Parathyroid adenoma (tissue), 2 donors: ENCODE results near the gene ITGB7.
A peak's percentile ranks its signal among the peaks of the same experiment; 100 is the strongest.

ENCODE experiments used
- H2AFZ ChIP-seq: fragments of 300-600 bp; sonication (generic); one replicate; pipeline ENCODE4 v1.7.0; 2017; ENCODE audit warnings: antibody characterized with exemption, mild to moderate bottlenecking
- H3K27ac ChIP-seq: fragments of 300-600 bp; sonication (generic); one replicate; pipeline ENCODE4 v1.7.0; 2017
- H3K27me3 ChIP-seq: fragments of 300-600 bp; sonication (generic); one replicate; pipeline ENCODE4 v1.7.0; 2017; ENCODE audit warnings: low read length; ENCODE audit not compliant: control insufficient read depth, insufficient read depth
- H3K36me3 ChIP-seq: fragments of 300-600 bp; sonication (generic); one replicate; pipeline ENCODE4 v1.7.0; 2017; ENCODE audit warnings: low read length; ENCODE audit not compliant: control insufficient read depth, insufficient read depth
- H3K4me1 ChIP-seq: fragments of 300-600 bp; sonication (generic); one replicate; pipeline ENCODE4 v1.7.0; 2017; ENCODE audit warnings: control low read depth
- H3K4me2 ChIP-seq: fragments of 300-600 bp; sonication (generic); one replicate; pipeline ENCODE4 v1.7.0; 2017; ENCODE audit warnings: low read length
- H3K4me3 ChIP-seq: fragments of 300-600 bp; sonication (generic); one replicate; pipeline ENCODE4 v1.7.0; 2017; ENCODE audit warnings: low read depth, low read length
- H3K79me2 ChIP-seq: fragments of 300-600 bp; sonication (generic); one replicate; pipeline ENCODE4 v1.7.0; 2017; ENCODE audit warnings: control low read depth
- H3K9ac ChIP-seq: fragments of 300-600 bp; sonication (generic); one replicate; pipeline ENCODE4 v1.7.0; 2017; ENCODE audit warnings: mild to moderate bottlenecking
- H3K9me3 ChIP-seq: fragments of 300-600 bp; sonication (generic); one replicate; pipeline ENCODE4 v1.7.0; 2017; ENCODE audit warnings: low read length; ENCODE audit not compliant: control insufficient read depth
- TF ChIP-seq, protein P1 (sequence below): fragments of 300-600 bp; sonication (generic); IDR thresholded peaks from one replicate; pipeline ENCODE4 v1.7.0; 2017; ENCODE audit warnings: antibody characterized with exemption, mild to moderate bottlenecking
- donor health status: primary hyperparathyroidism.

The ITGB7 gene

DNA sequence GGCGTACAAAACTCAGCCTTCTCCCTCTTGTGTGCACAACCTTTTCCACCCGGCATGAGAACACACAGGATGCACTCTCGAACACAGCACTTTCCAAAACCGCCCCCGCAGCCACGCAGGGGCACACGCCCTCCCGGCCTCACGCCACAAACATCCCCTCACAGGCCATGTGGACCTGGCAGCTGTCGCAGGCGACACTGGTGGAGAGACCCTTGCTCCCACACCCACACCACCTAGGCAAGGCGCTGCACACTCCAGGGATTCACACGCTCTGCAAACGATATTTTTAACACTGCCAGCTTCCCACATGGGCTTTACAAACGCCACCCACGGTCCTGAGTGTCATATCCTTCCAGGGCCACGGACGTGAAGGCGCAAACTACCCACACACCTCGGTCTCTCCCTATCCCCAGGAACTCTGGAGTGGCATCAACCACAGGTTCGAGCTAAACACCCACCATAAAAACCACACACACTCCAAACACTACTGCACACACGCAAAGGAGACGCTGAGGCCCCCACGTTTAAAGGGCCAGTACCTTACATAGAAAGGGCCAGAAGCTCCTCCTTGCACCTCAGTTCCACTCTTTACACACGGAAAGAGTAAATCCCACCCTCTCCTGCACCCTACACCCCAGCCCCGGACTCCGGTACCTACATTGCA lies 12.4 kb upstream of the ITGB7 start:
- TF ChIP-seq, protein P1, sequence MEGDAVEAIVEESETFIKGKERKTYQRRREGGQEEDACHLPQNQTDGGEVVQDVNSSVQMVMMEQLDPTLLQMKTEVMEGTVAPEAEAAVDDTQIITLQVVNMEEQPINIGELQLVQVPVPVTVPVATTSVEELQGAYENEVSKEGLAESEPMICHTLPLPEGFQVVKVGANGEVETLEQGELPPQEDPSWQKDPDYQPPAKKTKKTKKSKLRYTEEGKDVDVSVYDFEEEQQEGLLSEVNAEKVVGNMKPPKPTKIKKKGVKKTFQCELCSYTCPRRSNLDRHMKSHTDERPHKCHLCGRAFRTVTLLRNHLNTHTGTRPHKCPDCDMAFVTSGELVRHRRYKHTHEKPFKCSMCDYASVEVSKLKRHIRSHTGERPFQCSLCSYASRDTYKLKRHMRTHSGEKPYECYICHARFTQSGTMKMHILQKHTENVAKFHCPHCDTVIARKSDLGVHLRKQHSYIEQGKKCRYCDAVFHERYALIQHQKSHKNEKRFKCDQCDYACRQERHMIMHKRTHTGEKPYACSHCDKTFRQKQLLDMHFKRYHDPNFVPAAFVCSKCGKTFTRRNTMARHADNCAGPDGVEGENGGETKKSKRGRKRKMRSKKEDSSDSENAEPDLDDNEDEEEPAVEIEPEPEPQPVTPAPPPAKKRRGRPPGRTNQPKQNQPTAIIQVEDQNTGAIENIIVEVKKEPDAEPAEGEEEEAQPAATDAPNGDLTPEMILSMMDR = no peak
- H2AFZ ChIP-seq = peak overlapping the region; percentile 90
- H3K9me3 ChIP-seq = no peaks in the 10 kb centered on the region
- peak overlapping the region; percentile 65 for H3K4me2 ChIP-seq
- no peaks in the 10 kb centered on the region for H3K36me3 ChIP-seq
- no peak overlapping the region for H3K9ac ChIP-seq
- H3K79me2 ChIP-seq = no peaks in the 10 kb centered on the region
- peaks cover 12% of the 10 kb centered on the region for H3K4me1 ChIP-seq
- peak overlapping the region; percentile 12 for H3K27ac ChIP-seq
- H3K4me3 ChIP-seq = peak overlapping the region; percentile 56
- H3K27me3 ChIP-seq = no peaks in the 10 kb centered on the region

DNA sequence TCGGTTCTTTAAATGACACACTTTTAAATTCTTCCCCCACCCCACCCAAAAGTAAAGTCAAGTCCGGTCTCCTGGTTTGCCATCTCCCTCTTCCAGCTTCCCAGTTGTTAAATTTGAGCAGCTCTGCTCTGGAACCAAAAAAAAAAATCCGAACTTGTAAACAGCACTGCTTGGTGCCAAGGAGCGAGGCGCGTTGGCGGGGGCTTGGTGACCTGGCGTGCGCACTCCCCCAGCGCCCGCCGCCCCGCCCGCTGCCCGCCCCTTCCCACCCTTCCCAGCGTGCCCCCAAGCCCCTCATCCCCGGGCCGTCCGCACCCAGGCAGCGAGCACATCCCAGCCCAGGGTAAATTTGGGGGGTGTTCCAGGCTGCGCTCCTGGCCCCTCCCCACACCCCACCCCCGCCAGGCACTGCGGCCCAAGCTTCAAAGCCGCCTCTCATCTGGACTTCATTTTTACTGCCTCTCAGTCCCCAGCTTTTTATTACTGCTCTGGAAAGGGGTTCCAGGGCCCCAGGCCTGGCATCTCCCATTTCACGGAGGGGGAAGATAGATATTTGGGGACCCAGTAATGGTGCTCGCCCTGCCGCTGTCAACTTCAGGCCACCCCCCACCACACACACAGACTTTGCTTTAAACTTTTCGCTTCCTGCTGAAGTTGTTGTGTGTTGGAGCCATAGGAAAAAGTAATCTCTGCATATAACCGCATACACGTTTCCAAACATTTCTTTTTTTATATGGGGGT lies 11.7 kb upstream of the ITGB7 start:
- Histone ChIP-seq H3K79me2 (no peaks in the 10 kb centered on the region), H3K4me2 (no peak overlapping the region), H3K4me1 (peaks cover 8% of the 10 kb centered on the region), H3K9me3 (no peaks in the 10 kb centered on the region), H3K9ac (no peak overlapping the region), H3K36me3 (no peaks in the 10 kb centered on the region), H3K27ac (no peak overlapping the region), H3K27me3 (no peaks in the 10 kb centered on the region), H2AFZ (no peak overlapping the region), H3K4me3 (peak overlapping the region; percentile 56)
- TF ChIP-seq, protein P1 = no peak

DNA sequence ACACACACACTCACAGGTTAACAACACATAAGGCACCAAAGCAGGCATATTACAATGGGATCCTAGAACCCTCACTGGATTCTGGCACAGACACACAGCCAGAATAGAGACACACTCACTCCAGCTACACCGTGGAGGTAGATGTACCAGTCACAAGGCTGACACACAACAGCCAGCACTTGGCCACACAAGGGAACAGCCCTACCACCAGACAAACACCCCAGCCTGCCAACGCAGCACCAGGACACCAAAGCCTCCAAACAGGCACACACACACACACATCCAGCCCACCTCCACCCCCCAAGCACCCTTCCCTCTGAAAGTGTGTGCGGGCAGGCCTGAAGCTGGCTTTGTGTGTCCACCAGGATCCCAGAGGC lies 10.9 kb upstream of the ITGB7 start:
- Histone ChIP-seq H3K27ac (peak overlapping the region; percentile 25), H3K9me3 (no peaks in the 10 kb centered on the region), H3K36me3 (no peaks in the 10 kb centered on the region), H3K4me3 (peak overlapping the region; percentile 17), H3K27me3 (no peaks in the 10 kb centered on the region), H3K4me1 (peaks cover 8% of the 10 kb centered on the region), H3K4me2 (no peak overlapping the region), H2AFZ (no peak overlapping the region), H3K79me2 (no peaks in the 10 kb centered on the region), H3K9ac (no peak overlapping the region)
- TF ChIP-seq, protein P1 = no peak

DNA sequence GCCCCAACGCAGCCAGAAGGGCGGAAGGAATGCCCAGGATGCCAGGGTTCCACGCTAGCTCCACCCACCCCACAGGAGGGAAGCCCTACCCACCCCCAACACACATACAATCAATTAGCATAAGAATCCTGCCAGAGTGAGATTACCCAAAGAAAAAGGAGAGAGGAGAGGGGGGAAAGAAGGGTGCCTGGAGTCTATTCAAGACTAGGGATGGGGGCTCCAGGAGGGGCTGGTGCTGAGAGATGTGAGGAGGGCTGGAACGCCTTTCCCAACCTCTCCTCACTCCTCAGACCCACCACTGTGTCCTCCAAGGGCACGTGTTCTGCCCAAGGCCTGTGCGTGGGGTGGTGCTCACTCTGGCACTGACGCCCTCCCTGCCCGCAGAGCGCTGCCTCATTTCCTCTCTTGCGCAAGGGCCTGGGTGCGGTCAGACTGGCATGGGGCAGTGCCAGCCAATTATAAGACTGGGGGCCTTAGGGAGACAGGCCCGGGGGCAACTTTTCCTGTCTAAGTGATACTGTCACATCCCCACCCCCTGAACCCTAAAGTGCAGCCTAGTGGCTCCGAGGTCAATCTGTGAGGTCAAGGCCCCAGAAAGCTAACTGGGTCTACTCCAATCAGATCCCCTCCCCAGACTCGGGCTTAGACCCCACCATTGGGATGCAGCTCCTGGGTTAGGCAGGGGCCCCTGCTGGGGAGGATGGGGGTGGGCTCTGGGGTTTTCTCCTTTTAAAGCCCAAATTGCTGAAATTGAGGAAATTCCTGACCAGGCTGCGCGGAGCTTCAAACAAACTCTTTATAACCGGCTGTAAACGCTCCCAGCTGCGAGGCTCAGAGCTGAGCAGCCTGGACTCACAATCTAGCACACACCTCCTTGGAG lies 10.2 kb upstream of the ITGB7 start:
- no peak overlapping the region for H3K27ac ChIP-seq
- no peaks in the 10 kb centered on the region for H3K9me3 ChIP-seq
- no peaks in the 10 kb centered on the region for H3K36me3 ChIP-seq
- H2AFZ ChIP-seq = no peak overlapping the region
- TF ChIP-seq, protein P1 = no peak
- H3K4me1 ChIP-seq = peaks cover 7% of the 10 kb centered on the region
- H3K4me2 ChIP-seq = no peak overlapping the region
- H3K79me2 ChIP-seq = no peaks in the 10 kb centered on the region
- no peaks in the 10 kb centered on the region for H3K27me3 ChIP-seq
- H3K4me3 ChIP-seq = no peak overlapping the region
- no peak overlapping the region for H3K9ac ChIP-seq
